Measurements from ENCODE around the gene ZBTB5.

ZBTB5 gene

DNA sequence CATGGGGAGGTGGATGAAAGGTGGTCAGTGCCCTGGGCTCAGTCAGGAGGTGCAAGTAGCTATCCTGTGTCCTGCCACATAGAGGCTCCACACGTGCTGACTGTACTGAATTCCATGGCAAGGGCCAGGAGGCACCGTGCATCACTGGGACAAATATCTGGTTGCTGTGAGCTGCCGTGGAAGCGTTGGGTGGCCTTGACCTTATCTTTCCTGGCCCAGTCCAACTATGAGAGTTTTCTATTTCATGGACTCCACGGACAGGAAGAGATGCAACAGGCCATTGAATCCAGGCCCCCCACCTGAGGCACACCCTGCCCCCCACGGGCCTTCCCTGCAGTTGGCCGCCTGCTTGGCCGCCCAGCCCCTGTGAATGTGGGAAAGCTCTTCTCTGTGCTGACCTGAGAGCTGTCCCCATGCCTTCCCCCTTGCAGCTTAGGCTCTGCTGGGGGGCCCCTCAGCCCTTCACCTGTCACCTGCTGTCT is 41.0 kb downstream of the ZBTB5 start:
- DNase-seq (ENCODE audit: low read depth in 2 of 2) = no peak

DNA sequence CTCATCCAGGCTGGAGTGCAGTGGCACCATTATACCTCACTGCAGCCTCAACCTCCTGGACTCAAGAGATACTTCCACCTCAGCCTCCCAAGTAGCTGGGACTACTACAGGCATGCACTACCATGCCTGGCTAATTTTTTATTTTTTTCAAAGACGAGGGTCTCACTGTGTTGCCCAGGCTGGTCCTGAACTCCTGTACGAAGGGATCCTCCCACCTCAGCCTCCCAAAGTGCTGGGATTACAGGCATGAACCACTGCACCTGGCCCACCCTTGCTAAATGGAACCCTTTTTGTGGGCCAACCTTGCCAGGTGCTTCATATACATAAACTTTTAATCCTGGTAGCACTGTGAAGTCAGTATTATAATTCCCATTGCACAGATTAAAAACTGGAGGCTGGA is 41.7 kb downstream of the ZBTB5 start:
- DNase-seq (ENCODE audit: low read depth in 2 of 2) = no peak

DNA sequence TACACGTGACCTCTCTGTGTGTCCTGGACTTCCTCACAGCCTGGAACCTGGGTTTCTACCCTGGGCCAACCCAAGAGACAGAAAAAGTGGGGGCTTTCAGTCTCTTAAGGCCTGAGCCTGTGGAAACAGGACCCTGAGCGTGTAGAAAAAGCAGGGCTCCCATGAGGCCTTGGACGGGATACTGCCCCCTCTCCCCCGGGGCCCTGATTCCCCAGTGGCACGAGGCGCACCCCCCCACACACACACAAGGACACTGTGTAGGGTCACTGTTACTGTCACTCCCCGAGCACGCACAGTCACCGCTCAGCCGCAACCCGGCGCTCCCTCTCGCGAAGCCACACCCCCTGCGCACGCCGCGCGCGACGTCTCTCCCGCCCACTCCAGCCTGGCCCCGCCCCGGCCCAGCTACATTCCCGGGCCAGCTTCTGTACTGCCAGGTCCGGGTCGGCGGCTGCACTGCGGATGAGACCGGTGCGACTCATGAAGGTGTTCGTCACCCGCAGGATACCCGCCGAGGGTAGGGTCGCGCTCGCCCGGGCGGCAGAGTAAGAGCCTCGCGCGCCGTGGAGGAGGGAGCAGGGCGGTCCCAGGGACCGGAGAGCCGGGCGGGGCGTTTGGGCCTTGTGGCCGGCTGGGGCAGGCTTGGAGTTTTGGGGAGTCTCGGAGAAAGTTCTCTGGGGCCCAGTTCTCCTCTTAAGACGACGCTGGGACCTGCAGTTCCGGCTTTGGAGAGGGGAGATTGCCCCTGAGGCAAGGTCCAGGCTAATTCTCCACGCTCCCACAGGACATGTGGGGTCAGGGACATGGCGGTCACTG is 42.8 kb downstream of the ZBTB5 start, which contains the start of gene GRHPR:
TSS of gene GRHPR (plus strand) at position 408 of the 816 bp plus-strand sequence. CDS start at position 463, 55 bp downstream.
- DNase-seq (ENCODE audit: low read depth in 2 of 2) = peak; percentile 20 to 29

DNA sequence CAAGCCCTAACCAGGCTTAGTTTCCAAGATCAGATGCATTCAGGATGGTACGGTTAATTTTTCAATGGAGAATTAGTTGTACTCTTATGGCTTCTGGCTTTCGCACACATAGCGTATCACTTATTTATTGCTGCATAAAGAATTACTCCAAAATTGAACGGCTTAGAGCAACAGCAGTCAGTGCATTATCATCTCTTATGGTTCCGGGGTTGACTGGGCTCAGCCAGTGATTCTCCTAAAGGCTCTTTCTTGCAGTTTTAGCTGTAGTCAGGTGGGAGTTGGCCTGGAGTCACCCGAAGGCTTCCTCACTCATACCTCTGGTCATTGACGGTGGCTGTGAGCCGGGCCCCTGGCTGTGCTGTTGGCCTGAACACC is 43.3 kb downstream of the ZBTB5 start:
- DNase-seq (ENCODE audit: low read depth in 2 of 2) = no peak

DNA sequence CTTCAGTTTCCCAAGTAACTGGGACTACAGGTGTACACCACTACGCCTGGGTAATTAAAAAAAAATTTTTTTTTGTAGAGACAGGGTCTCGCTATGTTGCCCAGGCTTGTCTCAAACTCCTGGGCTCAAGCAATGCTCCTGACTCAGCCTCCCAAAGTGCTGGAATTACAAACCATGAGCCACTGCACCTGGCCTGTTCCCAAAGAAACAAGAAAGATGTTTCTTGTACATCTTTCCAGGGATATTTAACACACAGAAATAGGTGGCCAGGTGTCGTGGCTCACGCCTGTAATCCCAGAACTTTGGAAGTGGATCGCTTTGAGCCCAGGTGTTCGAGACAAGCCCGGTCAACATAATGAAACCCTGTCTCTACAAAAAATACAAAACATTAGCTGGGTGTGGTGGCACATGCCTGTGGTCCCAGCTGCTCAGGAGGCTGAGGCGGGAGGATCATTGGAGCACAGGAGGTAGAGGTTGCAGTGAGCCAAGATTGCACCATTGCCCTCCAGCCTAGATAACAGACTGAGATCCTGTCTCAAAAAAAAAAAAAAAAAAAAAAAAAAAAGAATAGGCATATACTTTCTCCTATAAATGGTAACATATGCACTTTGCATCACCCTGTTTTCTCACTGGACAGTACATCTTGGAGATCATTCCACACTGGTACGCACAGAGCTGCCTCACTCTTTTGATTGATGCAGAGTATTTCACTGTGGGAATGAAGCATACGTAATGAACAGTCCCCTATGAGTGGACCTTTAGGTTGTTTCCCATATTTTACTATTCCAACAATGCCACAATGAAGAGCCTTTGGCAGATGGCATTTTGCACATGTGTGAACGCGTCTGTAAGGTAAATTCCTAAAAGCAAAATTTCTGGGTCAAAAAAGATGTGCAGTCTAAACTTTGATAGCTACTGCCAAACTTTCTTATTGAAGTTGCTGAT is 44.7 kb downstream of the ZBTB5 start:
- no peak for DNase-seq (ENCODE audit: low read depth in 2 of 2)

DNA sequence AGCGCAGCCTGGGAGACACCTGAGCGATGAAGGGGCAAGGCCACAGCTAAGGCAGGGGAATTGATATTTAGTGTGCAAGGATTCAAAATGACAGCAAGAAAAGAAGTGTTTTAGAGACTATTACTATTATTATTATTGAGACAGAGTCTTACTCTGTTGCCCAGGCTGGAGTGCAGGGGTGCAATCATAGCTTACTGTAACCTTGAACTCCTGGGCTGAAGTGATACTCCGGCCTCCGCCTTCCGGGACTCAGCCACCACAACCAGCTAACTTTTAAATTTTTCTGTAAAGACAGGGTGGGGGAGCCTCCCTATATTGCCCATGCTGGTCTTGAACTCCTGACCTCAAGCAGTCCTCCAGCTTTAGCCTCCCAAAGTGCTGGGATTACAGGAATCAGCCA is 46.0 kb downstream of the ZBTB5 start:
- no peak for DNase-seq (ENCODE audit: low read depth in 2 of 2)

DNA sequence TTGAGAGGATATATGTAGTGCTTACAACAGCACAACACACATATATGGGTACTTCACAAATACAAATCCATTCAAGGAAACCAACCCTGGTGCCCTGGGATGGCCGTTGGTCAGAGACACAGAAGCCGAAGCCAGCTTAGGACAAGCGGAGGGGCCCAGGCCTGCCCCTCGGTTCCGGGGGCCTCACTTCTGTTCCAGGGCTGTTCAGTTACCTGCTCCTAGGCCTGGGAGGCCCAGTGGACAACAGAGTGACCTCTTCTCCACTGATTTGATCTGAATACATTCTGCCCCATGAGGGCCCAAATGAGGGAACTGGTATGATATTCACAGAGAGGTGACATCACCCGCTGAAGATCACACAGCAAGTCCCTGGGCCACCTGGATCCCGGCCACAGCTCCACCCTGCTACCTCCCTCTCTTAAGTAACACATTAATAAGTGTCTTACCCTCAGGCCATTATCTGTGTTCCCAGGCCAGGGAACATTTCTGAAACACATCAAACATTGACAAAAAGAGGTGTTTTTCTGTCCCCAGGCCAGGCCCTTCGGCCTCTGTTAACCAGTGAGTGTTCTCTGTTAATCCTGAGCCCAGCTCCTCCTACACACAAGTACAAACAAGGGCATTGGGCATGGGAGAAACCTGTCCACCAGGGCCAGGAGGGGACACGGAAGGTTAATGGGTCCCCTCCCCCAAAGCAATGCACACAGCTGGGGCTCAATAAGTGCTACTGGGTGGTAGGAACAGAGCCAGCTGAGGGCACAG is 47.2 kb downstream of the ZBTB5 start:
- DNase-seq (ENCODE audit: low read depth in 2 of 2) = no peak

DNA sequence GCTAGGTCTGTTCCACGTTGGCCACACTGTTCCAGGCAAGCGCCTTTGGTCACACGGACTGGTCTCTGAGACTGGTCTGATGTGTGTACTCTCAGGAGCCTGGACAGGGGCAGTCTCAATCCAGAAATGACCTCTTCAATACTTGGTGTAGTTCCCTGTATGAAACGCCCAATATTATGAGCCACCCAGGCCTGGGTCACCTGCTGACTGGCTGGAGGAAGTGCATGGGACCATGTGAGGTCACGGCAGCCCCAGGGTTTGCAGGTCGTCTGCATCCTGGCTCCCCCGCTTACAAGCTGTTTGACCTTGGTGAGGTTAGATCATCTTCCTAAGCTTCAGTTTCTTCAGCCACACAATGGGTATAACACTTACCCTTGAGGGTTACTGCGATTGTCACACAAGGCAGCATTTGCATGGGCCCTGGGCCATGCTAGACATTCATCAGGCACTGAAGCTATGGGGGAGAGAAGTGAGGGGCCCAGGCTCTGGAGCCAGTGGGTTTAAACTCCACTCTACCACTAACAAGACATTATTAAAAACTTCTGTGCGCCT is 47.9 kb downstream of the ZBTB5 start:
- no peak for DNase-seq (ENCODE audit: low read depth in 2 of 2)

DNA sequence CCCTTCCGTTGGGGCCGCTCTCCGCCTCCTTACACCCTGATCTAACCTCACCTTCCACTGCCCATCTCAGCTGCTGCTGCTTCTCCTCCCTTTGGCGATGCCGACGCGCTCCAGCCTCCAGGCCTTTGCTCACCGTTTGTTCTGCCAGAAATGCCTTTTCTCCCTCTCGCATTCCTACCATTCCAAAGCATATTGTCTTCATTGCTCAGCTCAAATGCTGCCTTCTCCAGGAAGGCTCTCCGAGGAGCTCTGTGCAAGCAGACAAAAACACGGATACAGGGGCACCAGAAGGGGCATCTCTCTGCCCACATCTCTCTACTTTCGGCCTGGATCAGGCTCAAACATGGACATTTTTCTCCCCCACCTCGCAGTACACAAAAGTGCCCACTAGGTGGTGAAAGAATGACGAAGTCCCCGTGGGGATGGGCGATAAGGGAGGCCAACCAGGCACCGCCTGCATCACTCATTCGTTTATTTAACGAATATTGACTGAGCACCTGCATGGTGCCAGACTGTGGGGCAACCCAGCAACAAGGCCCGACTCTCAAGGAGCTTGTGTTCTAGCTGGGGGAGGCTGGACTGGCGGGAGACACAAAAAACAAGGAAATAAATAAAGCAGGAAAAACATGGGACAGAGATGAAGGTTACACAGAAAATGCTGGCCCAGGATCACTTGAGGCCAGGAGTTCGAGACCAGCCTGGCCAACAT is 50.1 kb downstream of the ZBTB5 start:
- peak; percentile 50 to 53 for DNase-seq (ENCODE audit: low read depth in 2 of 2)

DNA sequence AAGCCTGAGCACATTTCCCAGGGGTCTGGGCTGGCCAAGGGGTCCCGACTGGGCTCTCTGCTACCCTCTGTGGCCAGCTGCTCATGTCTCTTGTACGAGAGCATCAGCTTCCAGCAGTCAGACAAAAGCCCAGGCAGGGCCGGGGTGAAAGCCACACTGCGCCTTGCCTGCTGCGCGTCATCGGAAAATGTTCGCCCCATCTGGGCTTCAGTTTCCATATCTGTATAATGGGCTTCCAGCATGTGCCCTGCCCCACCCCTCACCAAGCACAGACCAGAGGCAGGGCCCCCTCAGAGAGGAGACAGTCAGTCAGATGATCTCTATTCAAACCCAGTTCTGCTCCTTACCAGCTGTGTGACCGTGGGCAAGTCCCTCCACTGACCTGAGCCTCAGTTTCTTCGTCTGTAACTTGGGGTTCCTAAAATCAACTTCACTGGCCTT is 50.7 kb downstream of the ZBTB5 start:
- no peak for DNase-seq (ENCODE audit: low read depth in 2 of 2)

DNA sequence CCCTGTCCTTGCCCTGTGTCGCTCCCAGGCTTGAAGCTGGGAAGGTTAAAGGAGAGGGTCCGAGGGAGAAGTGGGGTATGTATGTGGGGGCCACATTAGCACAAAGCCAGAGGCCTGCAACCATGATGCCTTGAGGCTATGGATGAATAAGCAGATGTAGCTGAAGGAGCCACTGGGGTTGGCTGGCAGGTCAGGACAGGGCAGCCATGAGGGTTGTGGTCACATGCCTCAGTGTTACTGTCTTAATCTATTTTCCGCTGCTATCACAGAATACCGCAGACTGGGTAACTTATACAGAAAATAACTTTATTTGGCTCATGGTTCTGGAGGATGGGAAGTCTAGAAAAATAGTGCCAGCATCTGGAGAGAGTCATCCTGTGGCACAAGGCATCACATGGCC is 51.9 kb downstream of the ZBTB5 start:
- DNase-seq (ENCODE audit: low read depth in 2 of 2) = no peak

DNA sequence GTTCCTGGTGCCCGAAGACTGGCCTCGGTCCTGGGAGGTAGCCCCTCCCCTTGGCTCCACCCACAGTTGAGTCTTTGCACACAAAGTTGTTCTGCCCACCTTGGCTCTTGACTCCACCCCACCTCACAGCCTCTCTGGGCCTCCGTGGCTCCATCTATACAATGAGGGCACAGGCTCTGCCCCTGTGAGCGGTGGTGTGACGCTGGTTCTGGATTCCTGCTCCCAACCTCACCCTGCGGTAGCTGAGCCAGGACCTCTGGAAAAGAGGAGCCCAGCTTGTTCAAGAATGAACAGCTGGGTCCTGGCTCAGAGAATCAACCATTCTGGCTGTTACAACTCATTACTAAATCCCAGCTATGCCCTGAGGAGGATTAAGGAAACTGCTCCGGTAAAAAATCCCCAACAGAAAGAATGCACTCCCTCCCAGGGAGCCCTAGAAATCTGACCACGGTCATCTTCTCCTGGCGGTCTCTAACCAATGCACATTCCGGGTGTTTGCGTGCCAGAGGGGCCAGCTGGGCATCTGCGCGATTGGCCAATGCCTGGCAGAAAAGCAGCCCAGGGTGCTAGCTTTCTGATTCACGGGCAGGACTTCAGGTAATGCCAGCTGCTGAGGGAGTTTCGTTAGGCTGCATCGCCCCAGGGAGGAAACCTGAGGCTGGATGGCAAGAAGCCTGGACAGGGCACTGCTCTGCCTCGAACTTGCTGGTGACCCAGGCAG is 52.7 kb downstream of the ZBTB5 start:
- DNase-seq (ENCODE audit: low read depth in 2 of 2) = no peak

DNA sequence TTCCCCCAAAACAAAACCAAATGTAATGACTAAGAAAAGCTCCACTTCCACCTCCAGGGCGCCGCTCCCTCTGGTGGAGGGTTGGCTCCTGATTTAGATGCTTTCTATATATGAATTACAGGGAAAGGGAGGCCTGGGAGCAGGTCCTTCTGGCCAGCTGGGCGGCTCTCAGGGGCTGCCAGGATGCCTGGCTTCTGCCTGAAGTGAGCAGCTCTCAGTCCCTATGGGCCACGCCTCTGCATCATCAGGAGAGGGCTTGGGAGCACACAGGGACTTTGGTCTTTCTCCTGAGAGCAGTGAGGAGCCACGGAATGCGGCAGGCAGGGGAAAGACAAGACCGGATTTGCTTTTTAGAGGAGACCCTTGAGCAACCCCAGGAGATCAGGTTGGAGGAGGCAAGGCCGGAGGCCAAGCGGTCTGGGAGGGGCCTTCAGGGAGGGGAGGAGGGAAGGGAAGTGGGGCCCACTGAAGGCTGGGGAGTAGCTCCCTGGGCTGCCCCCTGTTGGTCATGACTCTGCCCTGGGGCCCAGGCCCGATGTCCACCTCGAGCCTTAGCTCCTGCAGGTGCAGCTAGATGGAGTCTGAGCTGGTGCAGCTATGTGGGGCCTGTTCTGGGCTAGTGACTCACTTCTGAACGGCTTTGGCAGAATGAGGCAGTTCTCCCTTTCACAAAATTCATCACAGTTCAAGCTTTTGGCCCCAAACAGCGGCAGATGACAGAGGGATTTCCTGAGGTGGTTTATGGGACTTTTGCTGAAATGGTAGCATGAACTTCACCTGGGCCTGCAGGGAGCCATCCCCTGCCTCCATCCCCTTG is 54.1 kb downstream of the ZBTB5 start:
- no peak for DNase-seq (ENCODE audit: low read depth in 2 of 2)

DNA sequence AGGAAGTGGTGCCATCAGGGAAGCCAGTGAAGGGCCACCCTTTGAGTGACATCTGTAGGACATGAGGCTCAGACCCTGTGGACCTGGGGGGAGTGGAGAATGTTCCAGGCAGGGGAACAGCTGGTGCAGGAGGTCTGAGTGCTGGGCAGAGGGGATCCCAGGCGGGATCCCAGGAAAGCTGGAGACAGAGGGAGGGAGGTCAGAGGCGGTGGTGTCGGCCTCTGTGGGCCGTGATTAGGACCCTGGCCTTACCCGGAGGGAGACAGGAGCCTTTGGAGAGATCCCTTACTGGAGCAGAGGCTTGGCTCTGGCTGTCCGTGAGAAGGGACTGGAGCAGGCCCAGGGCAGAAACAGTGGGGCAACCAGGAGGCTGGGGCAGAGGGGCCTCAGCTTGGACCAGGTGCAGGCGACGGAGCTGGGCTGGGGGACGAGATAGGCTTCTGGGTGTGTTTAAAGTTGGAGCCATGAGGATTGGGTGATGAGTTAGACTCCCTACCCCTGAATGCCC is 54.8 kb downstream of the ZBTB5 start:
- no peak for DNase-seq (ENCODE audit: low read depth in 2 of 2)

DNA sequence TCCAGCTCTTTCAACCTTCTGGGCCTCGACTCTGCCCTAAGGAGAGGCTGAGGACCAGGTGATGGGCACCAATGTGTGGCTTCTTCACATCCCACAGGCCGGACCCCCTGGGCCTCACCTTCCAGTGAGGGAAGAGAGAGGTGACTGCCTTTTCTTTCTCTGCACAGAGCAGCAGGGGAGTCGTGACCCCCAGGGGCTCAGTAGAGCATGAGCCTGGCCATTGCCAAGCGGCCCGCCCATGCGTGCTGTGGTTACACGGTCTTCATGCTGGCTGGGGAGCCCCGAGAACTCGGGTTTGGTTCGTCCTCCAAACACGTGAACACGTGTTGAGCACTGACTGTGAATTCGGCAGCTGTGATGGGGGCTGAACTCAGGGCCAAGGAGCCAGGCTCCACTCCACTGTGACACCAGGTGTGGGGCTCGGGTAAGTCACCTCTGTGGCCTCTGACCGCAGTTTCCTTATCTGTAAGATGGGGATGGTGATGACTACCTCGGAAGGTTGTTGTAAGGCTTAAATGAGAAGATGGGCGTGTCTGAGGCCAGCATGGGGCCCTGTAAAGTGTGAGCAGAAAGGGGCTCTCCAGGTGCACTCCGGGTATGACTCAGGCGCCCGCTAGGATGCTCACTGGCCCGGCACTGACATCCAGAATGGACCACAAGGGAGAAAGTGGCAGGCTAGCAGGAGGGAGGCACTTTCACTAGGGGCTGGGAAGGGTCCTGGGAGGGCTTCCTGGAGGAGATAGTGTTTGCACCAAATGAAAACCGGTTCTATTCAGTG is 56.1 kb downstream of the ZBTB5 start:
- DNase-seq (ENCODE audit: low read depth in 2 of 2) = no peak

DNA sequence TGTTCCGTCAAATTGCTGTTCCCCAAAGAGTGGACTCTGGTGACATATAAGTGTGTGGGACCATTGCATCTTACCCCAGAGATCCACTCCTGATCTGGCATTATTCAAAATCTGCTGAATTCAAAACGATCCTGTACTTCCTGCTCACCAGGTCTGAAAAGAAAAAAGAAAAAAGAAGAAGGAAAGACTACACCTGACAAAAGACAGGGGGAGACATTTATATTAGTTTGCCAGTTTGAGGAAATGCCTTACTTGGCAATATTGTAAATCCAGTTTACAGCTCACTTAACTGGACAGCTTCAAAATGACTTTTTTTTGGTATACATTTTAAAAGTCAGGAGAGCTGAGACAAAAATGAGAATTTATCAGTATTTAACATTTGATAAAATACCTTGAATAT is 57.8 kb downstream of the ZBTB5 start:
- DNase-seq (ENCODE audit: low read depth in 2 of 2) = no peak

DNA sequence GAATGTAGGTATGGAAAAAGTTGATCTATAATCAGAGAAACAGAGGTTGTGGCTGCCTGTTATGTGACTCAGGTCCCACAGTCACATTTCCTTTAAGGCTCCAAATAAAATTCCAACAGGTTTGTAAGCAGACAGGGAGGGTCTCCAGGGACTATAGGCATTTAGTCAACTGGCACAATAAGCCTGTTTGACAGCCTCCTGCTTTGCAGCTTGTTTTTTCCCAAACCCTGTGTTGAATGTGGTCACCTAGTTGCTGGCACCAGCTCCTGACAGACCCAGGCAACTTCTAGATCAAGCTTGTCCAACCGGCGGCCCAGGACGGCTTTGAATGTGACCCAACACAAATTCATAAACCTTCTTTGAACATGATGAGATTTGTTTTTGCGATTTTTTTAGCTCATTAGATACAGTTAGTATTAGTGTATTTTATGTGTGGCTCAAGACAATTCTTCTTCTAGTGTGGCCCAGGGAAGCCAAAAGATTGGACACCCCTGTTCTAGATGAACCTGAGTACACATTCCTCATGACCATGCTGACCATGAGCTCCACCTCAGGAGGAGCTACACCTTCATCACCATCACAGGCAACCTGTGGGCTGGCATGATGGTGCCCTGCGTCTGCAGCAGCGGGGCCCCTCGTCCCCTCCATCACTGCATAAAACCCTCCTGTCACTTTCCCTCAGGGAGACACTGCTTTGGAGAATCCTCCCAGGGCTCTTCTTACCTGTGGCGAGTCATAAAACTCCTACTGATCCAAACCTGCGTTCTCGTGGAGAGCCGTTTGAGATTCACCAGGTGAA is 58.4 kb downstream of the ZBTB5 start:
- no peak for DNase-seq (ENCODE audit: low read depth in 2 of 2)

Data from fibroblast of skin of left quadriceps (primary cell).